NCI-H146 treated with DMSO at 0.1 percent for 48 hours (cell line): ENCODE results near the gene AP5S1.

Experiments
- DNase-seq: peaks from one replicate; lab custom pipeline; 2025; ENCODE audit not compliant: unreplicated experiment; lab: John Stamatoyannopoulos, UW

AP5S1 gene

DNA sequence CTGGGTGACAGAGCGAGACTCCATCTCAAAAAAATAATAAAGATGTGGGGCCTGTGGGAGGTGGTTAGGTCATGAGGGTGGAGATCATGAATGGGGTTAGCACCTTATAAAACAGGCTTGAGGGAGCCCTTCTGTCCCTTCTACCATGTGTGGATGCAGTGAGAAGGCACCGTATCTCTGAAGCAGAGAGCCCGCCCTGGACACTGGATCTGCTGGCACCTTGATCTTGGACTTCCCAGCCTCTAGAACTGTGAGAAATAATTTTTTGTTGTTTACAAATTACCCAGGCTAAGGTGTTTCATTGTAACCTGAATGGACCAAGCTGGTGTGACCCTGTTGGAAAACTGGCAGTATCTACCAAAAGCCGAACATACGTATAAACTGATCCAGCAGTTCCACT is 53.2 kb downstream of the AP5S1 start:
- no peak for DNase-seq

DNA sequence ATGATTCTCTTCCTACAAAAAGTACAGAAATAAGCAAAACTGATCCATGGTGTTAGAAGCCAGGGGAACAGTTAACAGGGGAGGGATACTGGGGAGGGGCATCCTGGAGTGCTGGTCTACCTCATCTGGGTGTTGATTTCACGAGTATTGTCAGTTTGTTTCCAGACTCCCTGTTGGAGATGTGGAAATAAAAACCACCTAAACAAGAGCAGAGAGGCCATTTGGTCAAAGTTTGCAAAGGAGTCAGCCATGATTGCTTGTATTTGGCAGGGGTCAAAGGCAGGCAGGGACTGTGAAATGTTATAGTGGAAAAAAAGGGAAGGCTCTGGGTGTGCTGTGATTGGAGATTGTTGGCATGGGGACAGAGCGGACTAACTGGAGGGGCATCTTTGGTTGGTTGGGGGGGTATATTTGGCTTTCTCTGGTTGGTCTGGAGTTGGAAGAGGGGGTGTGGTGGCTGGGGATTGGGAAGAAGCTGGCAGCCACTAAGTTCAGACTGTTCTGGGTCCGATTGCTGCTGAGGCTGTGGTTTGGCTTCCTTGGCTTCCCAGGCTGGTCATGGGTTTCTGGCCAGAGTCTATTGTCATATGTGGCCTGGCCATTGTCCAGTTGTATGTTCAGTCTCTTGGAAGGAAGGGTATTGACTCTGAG is 54.0 kb downstream of the AP5S1 start:
- DNase-seq: no peak

DNA sequence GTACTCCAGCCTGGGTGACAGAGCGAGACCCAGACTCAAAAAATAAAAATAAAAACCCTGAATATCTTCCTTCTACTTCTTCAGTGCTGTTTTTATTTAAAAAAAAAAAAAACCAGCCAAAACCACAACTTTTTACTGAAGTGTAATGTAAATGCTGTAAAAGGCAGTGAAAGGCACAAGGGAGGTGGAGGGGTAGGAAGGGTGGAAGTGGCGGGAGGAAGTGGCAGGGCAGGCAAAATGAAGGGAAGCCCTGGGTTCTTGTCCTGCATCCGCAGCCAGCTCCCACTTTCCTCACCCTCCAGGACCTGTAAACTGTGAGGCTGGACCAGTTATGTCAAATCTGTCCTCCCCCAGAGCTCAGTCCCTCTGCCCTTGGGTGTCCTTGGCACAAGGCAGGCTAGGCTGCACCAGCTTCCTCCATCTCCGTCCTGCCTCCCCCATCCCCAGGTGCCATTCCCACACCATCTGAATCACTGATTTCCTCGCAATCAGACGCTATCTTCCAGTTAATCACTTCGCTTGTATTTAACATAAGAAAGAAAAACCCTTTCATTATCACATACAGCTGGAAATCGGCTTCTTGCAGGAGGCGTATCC is 55.1 kb downstream of the AP5S1 start:
- no peak for DNase-seq

DNA sequence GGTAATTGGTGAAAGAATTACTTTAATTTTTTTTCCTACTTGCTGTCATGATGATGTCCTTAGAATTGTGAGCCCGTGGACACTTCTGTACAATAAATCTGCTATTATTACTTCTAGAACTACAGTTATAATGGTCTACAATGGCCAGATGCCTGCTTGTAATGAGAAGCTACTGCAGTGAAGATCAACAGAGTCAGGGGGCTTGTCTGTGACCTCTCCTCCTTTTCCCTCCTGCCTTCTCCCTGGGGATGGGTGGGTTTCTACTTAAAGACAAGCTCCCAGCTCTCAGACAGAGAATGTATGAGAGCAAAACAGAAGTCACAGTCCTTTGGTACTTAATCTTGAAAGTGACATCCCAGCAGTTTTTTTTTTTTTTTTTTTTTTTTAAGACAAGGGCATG is 55.7 kb downstream of the AP5S1 start:
- no peak for DNase-seq

DNA sequence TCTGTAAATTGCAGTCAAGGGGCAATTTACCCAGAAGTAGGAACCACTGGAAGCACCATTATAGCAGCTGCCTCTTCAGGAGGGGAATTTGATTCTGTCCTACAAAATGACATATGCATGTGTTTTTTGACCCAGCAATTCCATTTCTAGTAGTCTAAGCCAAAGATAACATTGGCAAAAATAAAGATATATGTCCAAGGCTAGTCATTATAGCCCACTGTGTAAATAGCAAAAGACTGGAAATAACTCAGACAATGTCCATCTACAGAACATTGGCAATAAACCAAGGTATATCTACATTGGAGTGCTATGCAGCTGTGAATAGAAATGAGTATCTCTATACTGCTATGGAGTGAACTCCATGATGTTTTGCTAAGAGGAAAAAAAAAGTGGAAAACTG is 56.3 kb downstream of the AP5S1 start:
- DNase-seq: no peak
